AG04449 (cell line): ENCODE data around the gene TENM3.

ENCODE experiments used
- CTCF ChIA-PET: fragments of 350-600 bp; formaldehyde crosslinking; extraction: SDS; loops from one replicate; lab custom pipeline; 2021; ENCODE audit warnings: antibody characterized with exemption; lab: Yijun Ruan, JAX
- POLR2A ChIA-PET: fragments of 400-600, 350-600 bp; formaldehyde crosslinking; extraction: SDS; loops from one replicate; lab custom pipeline; 2020; ENCODE audit warnings: antibody characterized with exemption, inconsistent platforms; lab: Yijun Ruan, JAX
- DNase-seq: peaks from one replicate; pipeline ENCODE4 v3.0.0-alpha.2; 2010; ENCODE audit warnings: low read depth, low spot score
- H3K4me3 ChIP-seq: 2 replicates; pipeline ENCODE4 v1.5.1; 2011; ENCODE audit warnings: low read depth, mild to moderate bottlenecking, control low read depth, low read length
- CTCF ChIP-seq: IDR thresholded peaks from one replicate; pipeline ENCODE4 v1.5.1; 2011; ENCODE audit warnings: mild to moderate bottlenecking, moderate library complexity, low read length, control low read depth, inconsistent platforms; ENCODE audit not compliant: insufficient read depth; ENCODE audit errors: missing control alignments

TENM3 gene

GRCh38 chr4:182425302-182425701 is 182.1 kb downstream of the TENM3 start:
- no peak for DNase-seq
- no peak for TF ChIP-seq CTCF
- CTCF ChIA-PET: no interaction called here
- POLR2A ChIA-PET: no interaction called here
- no peak overlapping the region for H3K4me3 ChIP-seq

GRCh38 chr4:182426901-182427300 is 183.7 kb downstream of the TENM3 start:
- POLR2A ChIA-PET: no interaction called here
- no peak for TF ChIP-seq CTCF
- CTCF ChIA-PET: interaction anchor here (0.9 kb wide), 1 partner anchor 18 kb away, joined by 3 read pairs; no protein-coding TSS in a partner anchor
- no peak for DNase-seq
- H3K4me3 ChIP-seq: no peak overlapping the region

- H3K4me3 ChIP-seq: no peak overlapping the region
- POLR2A ChIA-PET: no interaction called here
- no peak for TF ChIP-seq CTCF
- peak; percentile 60 for DNase-seq
- CTCF ChIA-PET: no interaction called here
These were observed 184.4 kb downstream of the TENM3 start for GRCh38 chr4:182427554-182427953.

- no peak for TF ChIP-seq CTCF
- no peak overlapping the region for H3K4me3 ChIP-seq
- DNase-seq: no peak
- CTCF ChIA-PET: no interaction called here
- POLR2A ChIA-PET: no interaction called here
These were observed 186.7 kb downstream of the TENM3 start for GRCh38 chr4:182429896-182430295.

GRCh38 chr4:182432819-182433218 is 189.6 kb downstream of the TENM3 start:
- POLR2A ChIA-PET: no interaction called here
- no peak overlapping the region for H3K4me3 ChIP-seq
- no peak for DNase-seq
- CTCF ChIA-PET: no interaction called here
- no peak for TF ChIP-seq CTCF

GRCh38 chr4:182434720-182435119 is 191.5 kb downstream of the TENM3 start:
- ChIA-PET CTCF (interaction anchor here (1.5 kb wide), 1 partner anchor 26 kb away, joined by 4 read pairs; no protein-coding TSS in a partner anchor), POLR2A (no interaction called here)

More at GRCh38 chr4:182434720-182435119, 191.5 kb downstream of the TENM3 start:
- no peak for DNase-seq
- no peak for TF ChIP-seq CTCF
- no peak overlapping the region for H3K4me3 ChIP-seq
